NCI-H2227 treated with DMSO at 0.1 percent for 48 hours (cell line): Measurements from ENCODE around the gene SHROOM4.

ENCODE experiments used
- DNase-seq: peaks from one replicate; lab custom pipeline; 2025; lab: John Stamatoyannopoulos, UW

Gene SHROOM4

GRCh38 chrX:50707955-50708699 lies 105.9 kb downstream of the SHROOM4 start:
- peak; percentile 10 for DNase-seq

- DNase-seq: peak; percentile 5
Measured at GRCh38 chrX:50707405-50707804, 106.6 kb downstream of the SHROOM4 start.

GRCh38 chrX:50705042-50705441 lies 109.0 kb downstream of the SHROOM4 start:
- no peak for DNase-seq

GRCh38 chrX:50704360-50704759 lies 109.6 kb downstream of the SHROOM4 start:
- no peak for DNase-seq

- DNase-seq: no peak
Measured at GRCh38 chrX:50700921-50701320, 113.1 kb downstream of the SHROOM4 start.

GRCh38 chrX:50698944-50699343 lies 115.0 kb downstream of the SHROOM4 start:
- DNase-seq: no peak

- DNase-seq: no peak
Measured at GRCh38 chrX:50697691-50698090, 116.3 kb downstream of the SHROOM4 start.

GRCh38 chrX:50691820-50692219 lies 122.2 kb downstream of the SHROOM4 start:
- DNase-seq: peak; percentile 49

GRCh38 chrX:50684871-50685270 lies 129.1 kb downstream of the SHROOM4 start:
- DNase-seq: no peak

GRCh38 chrX:50680990-50681389 lies 133.0 kb downstream of the SHROOM4 start:
- no peak for DNase-seq

GRCh38 chrX:50677789-50678188 lies 136.2 kb downstream of the SHROOM4 start:
- DNase-seq: no peak

- DNase-seq: no peak
Measured at GRCh38 chrX:50671661-50672060, 142.3 kb downstream of the SHROOM4 start.

- DNase-seq: no peak
Measured at GRCh38 chrX:50668860-50669259, 145.1 kb downstream of the SHROOM4 start.

- DNase-seq: no peak
Measured at GRCh38 chrX:50648156-50648555, 165.8 kb downstream of the SHROOM4 start.

GRCh38 chrX:50644496-50644895 lies 169.5 kb downstream of the SHROOM4 start:
- no peak for DNase-seq

GRCh38 chrX:50643525-50644137 lies 170.4 kb downstream of the SHROOM4 start:
- no peak for DNase-seq

GRCh38 chrX:50638123-50638522 lies 175.9 kb downstream of the SHROOM4 start:
- no peak for DNase-seq

GRCh38 chrX:50635817-50636365 lies 178.1 kb downstream of the SHROOM4 start:
- no peak for DNase-seq

- no peak for DNase-seq
Measured at GRCh38 chrX:50635162-50635561, 178.8 kb downstream of the SHROOM4 start.

GRCh38 chrX:50629774-50630173 lies 184.2 kb downstream of the SHROOM4 start:
- DNase-seq: no peak

GRCh38 chrX:50627696-50628095 lies 186.3 kb downstream of the SHROOM4 start:
- no peak for DNase-seq

- DNase-seq: no peak
Measured at GRCh38 chrX:50626432-50626831, 187.6 kb downstream of the SHROOM4 start.

- DNase-seq: no peak
Measured at GRCh38 chrX:50622751-50623150, 191.2 kb downstream of the SHROOM4 start.
